Measurements from ENCODE around the gene GCC2.
"Not testable (repeated sequence)": the region's sequence is repeated elsewhere in the genome, so short reads cannot be mapped to it uniquely, and the experiment has no call there.

Gene GCC2, protein sequence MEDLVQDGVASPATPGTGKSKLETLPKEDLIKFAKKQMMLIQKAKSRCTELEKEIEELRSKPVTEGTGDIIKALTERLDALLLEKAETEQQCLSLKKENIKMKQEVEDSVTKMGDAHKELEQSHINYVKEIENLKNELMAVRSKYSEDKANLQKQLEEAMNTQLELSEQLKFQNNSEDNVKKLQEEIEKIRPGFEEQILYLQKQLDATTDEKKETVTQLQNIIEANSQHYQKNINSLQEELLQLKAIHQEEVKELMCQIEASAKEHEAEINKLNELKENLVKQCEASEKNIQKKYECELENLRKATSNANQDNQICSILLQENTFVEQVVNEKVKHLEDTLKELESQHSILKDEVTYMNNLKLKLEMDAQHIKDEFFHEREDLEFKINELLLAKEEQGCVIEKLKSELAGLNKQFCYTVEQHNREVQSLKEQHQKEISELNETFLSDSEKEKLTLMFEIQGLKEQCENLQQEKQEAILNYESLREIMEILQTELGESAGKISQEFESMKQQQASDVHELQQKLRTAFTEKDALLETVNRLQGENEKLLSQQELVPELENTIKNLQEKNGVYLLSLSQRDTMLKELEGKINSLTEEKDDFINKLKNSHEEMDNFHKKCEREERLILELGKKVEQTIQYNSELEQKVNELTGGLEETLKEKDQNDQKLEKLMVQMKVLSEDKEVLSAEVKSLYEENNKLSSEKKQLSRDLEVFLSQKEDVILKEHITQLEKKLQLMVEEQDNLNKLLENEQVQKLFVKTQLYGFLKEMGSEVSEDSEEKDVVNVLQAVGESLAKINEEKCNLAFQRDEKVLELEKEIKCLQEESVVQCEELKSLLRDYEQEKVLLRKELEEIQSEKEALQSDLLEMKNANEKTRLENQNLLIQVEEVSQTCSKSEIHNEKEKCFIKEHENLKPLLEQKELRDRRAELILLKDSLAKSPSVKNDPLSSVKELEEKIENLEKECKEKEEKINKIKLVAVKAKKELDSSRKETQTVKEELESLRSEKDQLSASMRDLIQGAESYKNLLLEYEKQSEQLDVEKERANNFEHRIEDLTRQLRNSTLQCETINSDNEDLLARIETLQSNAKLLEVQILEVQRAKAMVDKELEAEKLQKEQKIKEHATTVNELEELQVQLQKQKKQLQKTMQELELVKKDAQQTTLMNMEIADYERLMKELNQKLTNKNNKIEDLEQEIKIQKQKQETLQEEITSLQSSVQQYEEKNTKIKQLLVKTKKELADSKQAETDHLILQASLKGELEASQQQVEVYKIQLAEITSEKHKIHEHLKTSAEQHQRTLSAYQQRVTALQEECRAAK (N-terminal part only)

DNA sequence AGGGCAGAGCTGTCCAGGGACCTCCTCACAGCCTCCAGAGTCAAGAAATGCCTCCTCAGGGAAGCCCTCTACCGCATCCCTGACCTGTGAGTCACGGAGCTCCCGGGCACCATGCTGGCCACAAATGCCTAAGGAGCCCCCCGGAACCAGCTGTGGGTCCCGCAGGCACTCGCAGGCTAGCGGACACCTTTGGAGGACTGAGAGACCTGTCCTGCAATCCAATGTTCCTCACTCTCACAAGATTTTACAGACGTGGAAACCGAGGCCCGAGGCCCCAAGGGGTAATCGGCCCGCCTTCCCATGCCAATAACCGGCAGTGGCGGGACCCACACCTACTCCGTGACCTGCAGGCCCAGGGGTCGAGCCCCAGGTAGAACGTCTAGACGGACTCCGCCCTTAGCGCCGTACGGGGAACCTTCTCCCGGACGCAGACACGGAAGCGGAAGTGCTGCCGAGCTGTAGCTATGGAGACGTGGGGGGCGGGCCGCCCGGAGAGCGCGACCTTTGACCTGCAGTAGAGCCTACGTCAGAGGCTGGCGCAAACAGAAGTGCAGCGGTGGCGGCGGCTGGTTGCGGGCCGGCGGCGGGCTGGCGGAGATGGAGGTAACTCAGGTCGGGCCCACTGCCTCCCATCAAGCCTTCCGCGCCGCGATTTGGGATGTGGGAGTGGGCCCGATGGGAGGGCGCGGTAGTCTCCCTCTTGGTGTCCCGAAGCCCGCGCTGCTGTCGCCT is at the start of gene GCC2:
TSS of gene GCC2 (plus strand) at position 529 of the 732 bp plus-strand sequence. CDS start at position 598, 69 bp downstream.
- DNase-seq, result peak; percentile 21 to 96 (median 86)

DNA sequence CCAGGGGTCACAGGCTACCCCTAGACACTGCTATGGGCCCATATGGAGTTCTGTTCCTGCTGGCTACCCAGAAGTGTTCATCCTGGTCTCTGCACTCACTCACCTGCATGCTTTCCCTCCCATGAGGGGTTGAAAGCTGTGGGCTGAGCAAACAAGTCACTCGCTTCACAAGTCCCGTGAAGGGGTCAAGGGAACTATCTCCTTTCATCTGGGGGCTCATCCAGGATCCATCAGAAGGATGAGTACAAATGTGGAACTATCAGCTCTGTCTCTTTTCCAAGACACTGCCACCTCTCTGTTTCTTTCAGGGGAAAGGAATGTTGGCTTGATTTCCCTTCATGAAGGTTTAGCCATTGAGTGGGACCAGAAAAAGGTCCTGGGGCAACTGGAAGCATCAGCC is 49.5 kb upstream of the GCC2 start:
- DNase-seq, result no peak

DNA sequence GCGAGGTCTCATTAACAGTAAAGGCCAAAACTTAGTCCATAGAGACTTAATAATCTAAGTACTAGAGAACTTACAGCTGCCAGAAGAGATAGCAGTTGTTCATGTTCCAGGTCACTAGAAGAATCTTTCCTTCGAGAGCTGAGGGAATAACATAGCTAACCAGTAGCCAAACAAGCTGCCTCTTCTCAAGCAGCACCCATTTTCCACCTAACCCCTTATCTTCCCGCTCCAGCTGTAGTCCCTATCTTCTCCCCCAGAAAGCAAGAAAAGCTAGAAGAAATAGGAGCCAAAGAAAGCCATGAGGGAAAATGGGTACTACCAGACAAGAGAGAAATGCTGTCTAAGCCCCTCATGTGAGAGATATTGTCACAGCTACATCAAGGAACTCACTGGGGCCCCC is 47.2 kb upstream of the GCC2 start:
- no peak for DNase-seq

DNA sequence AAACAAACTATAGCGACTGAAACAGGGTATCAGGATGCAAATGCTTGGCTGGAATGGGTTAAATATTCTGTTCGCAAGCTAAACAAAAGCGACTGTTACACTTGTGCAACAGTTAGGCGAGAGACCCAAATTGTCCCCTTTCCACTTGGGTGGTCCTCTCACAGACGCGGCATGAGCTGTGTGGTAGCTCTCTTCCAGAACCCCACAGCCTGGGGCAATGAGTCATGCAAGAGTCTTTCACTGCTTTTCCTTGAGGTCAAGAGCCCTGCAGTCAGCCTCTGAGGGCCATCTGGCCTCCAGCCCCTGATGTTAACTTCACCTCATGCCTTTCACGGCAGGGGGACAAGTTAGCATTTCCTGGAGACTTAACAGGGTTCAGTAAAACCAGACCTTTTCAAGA is 45.5 kb upstream of the GCC2 start:
- DNase-seq, result no peak

DNA sequence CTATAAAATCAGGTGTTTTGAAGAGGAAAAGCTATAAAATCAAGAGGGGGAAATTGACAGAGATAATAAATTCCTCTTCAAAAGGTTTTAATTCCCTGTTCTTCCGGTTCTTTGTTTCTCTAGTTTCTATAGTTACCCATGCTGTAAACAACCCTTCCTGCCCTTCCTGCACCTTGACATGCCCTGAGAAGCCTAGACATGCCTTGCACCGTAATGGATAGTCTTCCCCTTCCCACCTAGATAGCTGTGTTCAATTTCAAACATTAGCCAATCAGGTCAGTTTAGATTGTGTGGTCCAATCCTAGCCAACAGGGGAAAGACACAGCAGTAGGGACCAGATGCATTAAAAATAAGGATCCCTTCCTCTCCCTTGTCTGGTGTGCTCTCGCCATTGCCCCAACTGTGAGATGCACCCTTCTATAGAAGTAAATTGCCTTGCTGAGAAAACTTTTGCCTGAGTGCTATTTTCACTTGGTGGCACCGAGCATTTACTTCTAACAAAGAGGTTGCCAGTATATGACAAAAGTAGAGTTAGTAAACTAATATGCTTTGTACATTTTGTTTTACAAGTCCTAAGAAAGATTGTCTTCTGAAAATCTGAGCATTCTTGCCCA is 44.1 kb upstream of the GCC2 start:
- no peak for DNase-seq

DNA sequence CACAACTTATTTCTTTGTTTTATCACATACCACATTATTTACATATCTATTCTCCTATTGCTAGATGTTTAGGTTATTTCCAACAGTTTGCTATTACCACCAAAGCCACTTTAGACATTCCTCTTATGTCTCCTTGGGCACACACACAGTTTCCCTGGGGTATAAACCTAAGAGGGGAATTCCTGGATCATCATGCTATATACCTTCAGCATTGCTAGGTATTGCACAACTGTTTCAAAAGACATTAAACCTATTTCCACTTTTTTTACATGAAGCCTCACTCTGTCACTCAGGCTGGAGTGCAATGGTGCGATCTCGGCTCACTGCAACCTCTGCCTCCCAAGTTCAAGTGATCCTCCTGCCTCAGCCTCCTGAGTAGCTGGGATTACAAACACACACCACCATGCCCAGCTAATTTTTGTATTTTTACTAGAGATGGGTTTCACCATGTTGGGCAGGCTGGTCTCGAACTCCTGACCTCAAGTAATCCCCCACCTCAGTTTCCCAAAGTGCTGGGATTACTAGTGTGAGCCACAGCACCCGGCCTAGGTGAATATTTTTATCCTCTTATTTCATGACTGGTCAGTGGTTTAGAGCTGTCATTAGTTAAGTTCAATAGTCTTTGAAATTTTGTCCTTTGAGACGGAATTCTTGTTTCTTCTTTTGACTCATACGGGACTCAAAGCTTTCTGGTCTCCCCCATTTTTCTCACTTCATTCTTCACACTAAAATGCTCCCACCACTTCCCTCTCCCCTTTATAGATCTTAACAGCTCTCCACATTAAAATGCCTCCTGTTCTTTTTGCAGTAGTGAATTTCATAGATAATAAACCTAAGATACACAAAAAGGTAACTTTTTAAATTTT is 40.9 kb upstream of the GCC2 start:
- no peak for DNase-seq

DNA sequence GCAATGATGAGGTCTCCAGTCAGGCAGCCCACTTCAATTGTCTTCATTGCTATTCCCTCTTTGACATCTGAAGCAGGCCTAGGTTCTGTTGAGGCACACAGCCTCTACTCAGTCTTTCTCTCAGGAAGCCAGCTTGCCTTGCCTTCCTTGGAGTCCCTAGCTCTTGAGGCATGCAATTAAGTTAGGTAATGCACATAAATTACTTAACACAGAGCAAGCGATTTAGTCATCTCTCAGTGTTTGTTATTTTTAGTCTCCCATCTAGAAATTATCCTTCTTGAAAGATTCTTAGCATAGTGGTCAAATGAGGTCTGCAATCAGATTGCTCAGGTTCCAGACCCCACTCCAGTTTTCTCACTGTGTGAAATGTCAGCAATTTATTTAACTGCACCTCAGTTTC is 39.2 kb upstream of the GCC2 start:
- no peak for DNase-seq

DNA sequence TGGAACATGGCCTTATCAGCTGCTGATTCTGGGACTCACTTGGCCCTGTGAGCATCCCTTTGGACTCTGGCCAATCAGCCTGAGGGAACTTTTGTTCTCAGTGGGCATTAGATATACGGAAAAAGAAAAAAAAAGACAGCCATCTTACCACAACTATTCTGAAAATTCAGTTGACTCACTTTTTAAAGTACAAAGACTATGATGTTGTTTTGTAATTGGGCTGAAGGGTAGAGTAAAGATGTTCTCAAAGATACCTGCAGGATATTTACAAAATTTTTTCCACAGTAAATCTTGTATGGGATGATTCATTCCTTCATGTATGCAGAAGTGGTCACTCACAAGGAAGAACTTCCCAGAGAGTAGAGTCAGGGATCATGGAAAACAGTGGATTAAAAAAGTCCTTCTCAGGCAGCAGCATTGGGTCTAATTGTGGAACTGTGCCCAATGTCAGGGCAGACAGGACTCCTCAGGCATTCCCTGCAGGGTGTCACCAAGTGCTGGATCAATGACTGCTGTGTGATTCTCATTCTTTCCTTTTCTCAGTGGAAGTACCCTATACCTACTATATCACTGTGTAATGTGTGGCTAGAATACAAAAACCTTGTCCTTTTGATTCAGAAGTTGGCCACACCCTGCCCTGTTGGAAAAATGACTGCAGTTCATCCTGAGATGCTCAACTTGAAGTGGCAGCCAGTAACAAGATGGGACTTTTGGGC is 35.9 kb upstream of the GCC2 start:
- DNase-seq, result no peak

DNA sequence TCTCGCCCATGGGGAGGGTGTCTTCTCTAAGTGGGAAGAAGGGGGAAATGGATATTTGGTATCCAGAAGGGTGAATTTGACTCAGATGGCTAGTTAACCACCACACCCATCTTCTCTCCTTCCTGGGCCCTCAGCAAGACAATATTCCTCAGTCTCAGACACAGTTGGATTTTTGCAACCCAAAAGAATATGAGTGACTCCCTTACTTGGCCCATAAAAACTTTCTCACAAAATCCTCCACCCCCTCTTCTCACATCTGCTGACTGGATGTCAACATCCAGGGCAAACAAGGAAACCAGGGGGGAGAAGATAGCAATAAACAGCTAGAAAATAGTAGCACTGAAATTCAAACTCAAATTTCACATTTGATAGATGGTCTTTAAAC is 35.3 kb upstream of the GCC2 start:
- no peak for DNase-seq

DNA sequence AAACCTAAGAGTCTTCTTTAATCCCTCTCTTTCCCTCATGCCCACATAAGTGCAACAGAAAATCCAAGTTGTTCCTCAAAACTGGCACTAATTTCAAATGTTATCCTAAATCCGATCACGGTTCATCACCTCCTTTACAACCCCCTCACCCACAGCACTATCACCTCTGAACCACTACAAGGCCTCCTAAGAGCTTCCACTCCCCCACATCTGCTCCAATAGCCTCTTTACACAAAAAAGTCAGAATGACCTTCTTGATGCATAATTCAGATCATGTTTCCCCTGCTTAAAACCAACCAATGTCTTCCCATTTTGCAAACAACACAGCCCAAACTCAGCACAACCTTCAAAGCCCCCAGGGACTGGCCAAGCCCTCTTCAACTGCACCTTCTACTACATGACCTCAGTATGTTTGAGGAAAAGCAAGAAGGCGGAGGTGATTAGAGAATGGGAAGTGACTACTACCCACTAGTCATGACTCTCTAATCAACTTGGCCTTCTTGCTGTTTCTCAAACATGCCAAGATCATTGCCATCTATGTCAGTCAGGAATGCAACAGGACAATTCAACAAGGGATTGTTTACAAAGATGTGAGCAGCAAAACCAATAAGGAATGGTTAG is 34.6 kb upstream of the GCC2 start:
- no peak for DNase-seq

DNA sequence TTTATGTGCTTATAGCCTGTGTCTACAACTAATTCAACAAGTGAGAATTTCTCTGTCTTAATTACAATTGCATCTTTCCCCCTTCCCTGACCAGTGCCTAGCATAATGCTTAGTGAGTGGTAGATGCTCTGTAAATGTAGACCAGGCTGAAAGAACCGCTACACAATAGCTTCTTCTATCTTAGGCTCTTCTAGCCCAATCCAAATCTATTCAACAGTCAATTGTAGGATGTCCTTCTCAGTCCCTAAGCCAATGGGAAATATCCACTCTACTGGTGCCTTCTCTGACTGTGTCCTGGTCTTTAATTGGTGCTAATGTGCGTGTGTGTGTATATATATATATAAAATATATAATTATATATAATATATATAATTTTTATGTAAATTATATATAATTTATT is 34.1 kb upstream of the GCC2 start:
- DNase-seq, result no peak

DNA sequence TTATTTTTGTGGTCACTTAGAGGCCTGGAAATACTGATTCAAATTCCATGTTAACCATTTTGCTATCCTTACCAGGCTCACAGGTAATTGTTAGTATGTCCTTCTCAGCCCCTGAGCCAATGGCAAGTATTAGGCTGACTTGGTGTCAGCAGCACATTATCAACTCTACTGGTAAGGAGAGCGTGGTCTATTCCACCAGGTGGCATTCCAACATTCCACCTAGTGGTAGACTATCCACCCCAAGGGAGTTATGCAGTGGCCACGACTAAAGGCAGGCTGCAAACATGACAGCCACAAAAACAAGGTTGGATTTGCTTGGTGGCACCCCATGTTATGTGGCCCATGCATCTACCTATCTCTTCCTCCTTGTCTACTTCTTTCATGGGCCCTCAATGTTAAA is 31.8 kb upstream of the GCC2 start:
- no peak for DNase-seq

DNA sequence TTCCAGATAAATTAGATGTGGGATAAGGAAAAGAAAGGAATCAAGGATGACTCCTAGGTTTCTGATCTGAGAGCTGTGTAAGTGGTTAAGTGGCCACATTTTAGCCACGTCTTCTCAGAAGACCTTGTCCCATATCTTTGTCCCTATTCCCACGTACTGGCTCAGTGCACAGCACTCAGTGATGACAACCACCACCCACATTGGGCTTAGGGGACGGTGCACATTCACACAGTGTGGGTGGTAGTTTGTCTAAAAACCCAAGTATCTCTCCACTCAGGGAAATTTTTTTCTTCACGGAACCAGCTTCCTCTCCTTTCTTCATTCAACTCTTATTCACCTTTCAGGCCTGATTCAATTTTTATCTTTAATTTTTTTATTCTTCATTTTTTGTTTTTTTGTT is 30.6 kb upstream of the GCC2 start:
- peak in 5 of 56 donors; percentile 4 to 17 (median 6) for DNase-seq

DNA sequence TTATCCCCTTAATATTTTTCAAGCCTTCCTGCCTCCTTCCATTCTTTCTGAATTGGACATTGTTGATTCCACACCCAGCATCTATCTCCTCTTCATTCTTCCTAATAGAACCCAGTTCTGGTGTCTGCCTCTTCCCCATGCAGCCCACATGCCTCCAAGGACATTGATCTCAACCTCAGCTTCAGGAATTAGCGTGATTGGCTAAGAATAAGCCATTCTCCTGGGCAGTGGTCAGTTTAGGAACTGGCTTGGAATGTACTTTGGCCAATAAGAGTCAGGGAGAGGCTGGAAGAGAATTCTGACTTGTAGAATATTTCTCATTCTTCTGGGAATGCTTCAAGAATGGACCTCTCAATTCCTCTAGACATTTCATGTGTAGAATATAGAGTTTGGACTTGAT is 25.9 kb upstream of the GCC2 start:
- DNase-seq, result no peak

DNA sequence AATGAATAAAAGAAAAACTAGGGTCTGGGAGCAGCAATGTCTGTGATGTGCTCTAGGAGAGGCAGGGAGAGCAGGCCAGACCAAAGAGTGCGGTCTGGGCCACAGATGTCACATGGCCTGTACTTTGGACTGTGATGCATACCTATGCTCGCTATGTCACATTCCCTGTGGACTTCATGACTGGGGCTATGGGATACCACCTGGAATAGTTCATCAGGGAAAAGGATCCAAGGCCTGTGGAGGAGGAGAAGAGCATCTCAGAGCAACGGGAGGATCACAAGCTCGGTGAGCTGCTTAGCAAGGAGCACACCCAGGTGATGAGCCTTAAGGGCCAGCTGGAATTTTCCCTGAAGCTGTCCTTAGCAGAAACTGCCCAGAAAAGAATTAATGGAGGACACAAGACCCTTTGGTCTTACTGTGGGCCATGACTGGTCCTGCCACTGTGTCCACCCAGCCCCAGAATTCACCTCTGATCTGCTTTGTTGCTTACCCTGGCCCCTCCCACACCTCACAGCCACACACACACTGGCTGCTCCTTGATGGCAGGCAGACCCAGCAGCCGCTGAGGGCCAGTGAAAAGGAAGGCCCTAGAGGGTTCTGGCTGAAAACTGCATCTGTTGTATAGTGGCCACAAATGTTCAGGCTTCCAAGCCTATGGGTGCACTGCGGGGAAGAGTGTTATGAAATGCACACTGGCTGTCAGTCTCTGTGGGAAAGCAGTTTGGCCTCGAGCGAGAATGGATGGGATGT is 25.3 kb upstream of the GCC2 start:
- no peak for DNase-seq

DNA sequence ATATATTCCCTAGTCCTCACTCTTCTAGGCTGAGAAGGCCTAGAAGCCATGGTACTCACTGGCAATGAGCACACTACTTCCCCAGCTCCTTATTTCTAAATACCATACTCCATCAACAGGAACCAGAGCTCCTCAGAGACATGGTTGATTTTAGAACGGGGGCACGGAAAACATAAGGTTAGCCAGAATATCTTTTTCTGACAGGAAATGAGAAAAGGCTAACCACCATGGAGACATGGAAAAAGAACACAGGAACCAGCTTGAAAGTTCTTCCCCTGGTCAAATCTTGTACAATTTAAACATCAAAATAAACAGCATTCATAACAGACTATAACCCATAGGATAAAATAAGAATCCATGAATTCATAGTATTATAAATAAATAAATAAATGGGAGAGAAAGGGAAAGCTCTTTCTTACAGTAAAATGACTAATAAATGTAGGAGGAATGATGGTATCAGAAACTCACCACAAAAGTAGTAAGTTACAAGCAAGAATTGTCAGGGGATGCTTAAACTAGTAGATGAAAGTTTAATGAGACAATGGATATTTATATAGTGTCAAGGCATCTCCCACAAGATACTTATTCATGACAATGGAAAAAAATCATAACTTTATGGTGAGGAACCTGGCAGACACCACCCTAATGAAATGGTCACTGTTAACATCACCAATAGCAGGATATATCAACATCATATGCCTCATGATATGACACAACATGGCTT is 20.6 kb upstream of the GCC2 start:
- no peak for DNase-seq

DNA sequence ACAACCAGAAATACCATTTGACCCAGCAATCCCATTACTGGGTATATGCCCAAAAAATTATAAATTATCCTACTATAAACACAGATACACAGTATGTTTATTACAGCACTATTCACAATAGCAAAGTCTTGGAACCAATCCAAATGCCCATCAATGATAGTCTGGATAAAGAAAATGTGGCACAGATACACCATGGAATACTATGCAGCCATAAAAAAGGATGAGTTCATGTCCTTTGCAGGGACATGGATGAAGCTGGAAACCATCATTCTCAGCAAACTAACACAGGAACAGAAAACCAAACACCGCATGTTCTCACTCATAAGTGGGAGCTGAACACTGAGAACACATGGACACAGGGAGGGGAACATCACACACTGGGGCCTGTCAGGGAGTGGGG is 13.4 kb upstream of the GCC2 start:
- DNase-seq, result not testable (repeated sequence)
